GM12865 (cell line): ENCODE data around the gene CARTPT.

ENCODE experiments used
- DNase-seq: peaks from one replicate; pipeline ENCODE4 v3.0.0; 2010; ENCODE audit warnings: low read depth
- H3K4me3 ChIP-seq: 2 replicates; pipeline ENCODE4 v1.5.1; 2011; ENCODE audit warnings: mild to moderate bottlenecking, low read depth, low read length, control low read depth
- CTCF ChIP-seq: IDR thresholded peaks from 2 replicates; pipeline ENCODE4 v1.5.1; 2011; ENCODE audit warnings: low read length, control low read depth, low read depth, inconsistent platforms; ENCODE audit not compliant: insufficient read depth; ENCODE audit errors: missing control alignments

The CARTPT gene

GRCh38 chr5:71744009-71744790 lies 25.1 kb downstream of the CARTPT start:
- no peak for DNase-seq
- no peak for TF ChIP-seq CTCF

GRCh38 chr5:71747182-71747581 lies 28.1 kb downstream of the CARTPT start:
- H3K4me3 ChIP-seq = no peak overlapping the region
- DNase-seq = no peak
- no peak for TF ChIP-seq CTCF

More at GRCh38 chr5:71744009-71744790, 25.1 kb downstream of the CARTPT start:
- no peak overlapping the region for H3K4me3 ChIP-seq

GRCh38 chr5:71748360-71748759 lies 29.3 kb downstream of the CARTPT start:
- H3K4me3 ChIP-seq = no peak overlapping the region
- DNase-seq = no peak
- no peak for TF ChIP-seq CTCF

GRCh38 chr5:71751422-71751821 lies 32.3 kb downstream of the CARTPT start:
- no peak for DNase-seq
- TF ChIP-seq CTCF = no peak
- H3K4me3 ChIP-seq = no peak overlapping the region

- DNase-seq = no peak
- TF ChIP-seq CTCF = no peak
- no peak overlapping the region for H3K4me3 ChIP-seq
Observed at GRCh38 chr5:71752441-71753190, 33.5 kb downstream of the CARTPT start.

- no peak overlapping the region for H3K4me3 ChIP-seq
- TF ChIP-seq CTCF = peak; percentile 75
- peak; percentile 76 for DNase-seq
Observed at GRCh38 chr5:71757590-71758543, 38.8 kb downstream of the CARTPT start.
